ENCODE measurements around the gene COL11A1. TPM values are rescaled to one million over a fixed set of nuclear protein-coding genes. Genes with fewer than 3 reads are reported as not detected.

The COL11A1 gene
- total RNA-seq, 1 experiment from 2014 or later: not detected

DNA sequence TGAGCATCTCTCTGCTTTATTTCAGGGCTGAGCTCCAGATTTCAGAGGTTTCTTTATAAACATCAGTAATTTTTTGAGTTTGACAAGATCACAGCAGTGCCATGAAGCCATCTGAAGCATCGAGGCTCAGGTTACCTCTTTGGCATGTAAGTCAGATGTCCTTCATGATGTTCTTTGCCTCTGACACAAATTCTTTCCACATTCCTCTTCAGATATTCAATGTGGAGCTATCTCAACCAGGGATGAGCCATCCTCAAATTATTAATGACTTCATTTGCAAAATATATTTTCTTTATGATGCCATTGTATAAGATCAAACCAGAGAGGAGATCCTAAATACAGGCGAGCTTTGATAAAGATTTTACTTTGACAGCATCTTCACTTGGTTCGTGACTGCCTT lies 256.7 kb downstream of the COL11A1 start:
- no peak overlapping the region for H3K27ac Mint-ChIP-seq (ENCODE audit: low read depth, unreplicated experiment)
- DNase-seq (ENCODE audit: unreplicated experiment): no peak
- H3K27me3 Mint-ChIP-seq (ENCODE audit: insufficient read depth, unreplicated experiment): no peaks in the 10 kb centered on the region
- POLR2A ChIA-PET: no interaction called here
- H3K9me3 Mint-ChIP-seq (ENCODE audit: unreplicated experiment): peaks cover 8% of the 10 kb centered on the region
- TF ChIP-seq, protein P1, sequence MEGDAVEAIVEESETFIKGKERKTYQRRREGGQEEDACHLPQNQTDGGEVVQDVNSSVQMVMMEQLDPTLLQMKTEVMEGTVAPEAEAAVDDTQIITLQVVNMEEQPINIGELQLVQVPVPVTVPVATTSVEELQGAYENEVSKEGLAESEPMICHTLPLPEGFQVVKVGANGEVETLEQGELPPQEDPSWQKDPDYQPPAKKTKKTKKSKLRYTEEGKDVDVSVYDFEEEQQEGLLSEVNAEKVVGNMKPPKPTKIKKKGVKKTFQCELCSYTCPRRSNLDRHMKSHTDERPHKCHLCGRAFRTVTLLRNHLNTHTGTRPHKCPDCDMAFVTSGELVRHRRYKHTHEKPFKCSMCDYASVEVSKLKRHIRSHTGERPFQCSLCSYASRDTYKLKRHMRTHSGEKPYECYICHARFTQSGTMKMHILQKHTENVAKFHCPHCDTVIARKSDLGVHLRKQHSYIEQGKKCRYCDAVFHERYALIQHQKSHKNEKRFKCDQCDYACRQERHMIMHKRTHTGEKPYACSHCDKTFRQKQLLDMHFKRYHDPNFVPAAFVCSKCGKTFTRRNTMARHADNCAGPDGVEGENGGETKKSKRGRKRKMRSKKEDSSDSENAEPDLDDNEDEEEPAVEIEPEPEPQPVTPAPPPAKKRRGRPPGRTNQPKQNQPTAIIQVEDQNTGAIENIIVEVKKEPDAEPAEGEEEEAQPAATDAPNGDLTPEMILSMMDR (IDR thresholded peaks at IDR 0.05; ENCODE audit: unreplicated experiment): no peak
- BruUV-seq (replicated peaks): no TSS peak
- CTCF ChIA-PET: interaction anchor here (0.6 kb wide), 1 partner anchor 12 kb away, joined by 3 read pairs; no protein-coding TSS in a partner anchor
- H3K4me3 Mint-ChIP-seq (ENCODE audit: unreplicated experiment): no peak overlapping the region
- no peaks in the 10 kb centered on the region for H3K4me1 Mint-ChIP-seq (ENCODE audit: insufficient read depth, unreplicated experiment)
- intact Hi-C loops (cut with micrococcal nuclease): no loop called here
- no peaks in the 10 kb centered on the region for H3K36me3 Mint-ChIP-seq (ENCODE audit: insufficient read depth, unreplicated experiment)

DNA sequence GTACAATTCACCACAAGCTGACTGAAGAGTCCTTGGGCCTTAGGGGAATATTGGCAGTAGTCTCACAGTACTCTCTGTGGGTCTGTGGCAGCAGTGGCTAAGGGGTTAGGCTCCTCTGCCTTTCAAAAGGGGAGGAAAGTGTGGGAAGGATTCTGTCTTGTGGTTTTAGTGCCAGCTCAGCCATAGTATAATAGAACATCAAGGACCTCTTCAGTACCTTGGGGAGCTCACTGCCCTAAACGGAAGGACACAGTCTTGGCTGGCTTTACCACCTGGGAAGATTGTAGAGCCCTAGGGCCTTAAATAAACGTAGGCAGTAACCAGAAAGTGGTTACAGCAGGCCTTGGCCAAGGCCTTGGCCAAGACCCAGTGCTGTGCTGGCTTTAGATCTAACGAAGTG lies 265.7 kb downstream of the COL11A1 start:
- H3K27me3 Mint-ChIP-seq (ENCODE audit: insufficient read depth, unreplicated experiment): no peaks in the 10 kb centered on the region
- CTCF ChIA-PET: interaction anchor here (1.0 kb wide), 1 partner anchor 127 kb away, joined by 3 read pairs; no protein-coding TSS in a partner anchor
- DNase-seq (ENCODE audit: unreplicated experiment): no peak

DNA sequence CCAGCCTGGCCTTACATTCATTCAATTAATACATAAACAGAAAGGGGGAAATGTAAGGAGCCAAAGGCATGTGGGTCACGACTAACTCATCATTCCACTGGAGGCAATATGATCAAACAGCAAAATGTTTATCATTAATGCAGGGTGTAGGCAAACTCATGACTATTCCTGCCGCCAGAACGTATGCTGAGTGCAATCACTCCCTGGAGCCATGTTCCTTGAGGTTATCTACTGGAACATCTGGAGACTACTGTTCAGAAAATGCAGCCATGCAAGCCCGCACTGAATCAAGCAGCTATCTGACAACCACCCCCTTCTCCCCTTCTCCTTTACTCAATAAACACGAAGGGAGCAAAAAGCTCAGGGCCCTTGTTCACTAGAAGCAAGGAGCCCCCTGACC lies 267.6 kb downstream of the COL11A1 start:
- Mint-ChIP-seq H3K9me3 (ENCODE audit: unreplicated experiment) (no peaks in the 10 kb centered on the region), H3K36me3 (ENCODE audit: insufficient read depth, unreplicated experiment) (no peaks in the 10 kb centered on the region), H3K4me3 (ENCODE audit: unreplicated experiment) (no peak overlapping the region), H3K4me1 (ENCODE audit: insufficient read depth, unreplicated experiment) (no peaks in the 10 kb centered on the region), H3K27ac (ENCODE audit: low read depth, unreplicated experiment) (no peak overlapping the region), H3K27me3 (ENCODE audit: insufficient read depth, unreplicated experiment) (no peaks in the 10 kb centered on the region)
- BruUV-seq (replicated peaks): no TSS peak
- POLR2A ChIA-PET: no interaction called here
- TF ChIP-seq, protein P1 (IDR thresholded peaks at IDR 0.05; ENCODE audit: unreplicated experiment): no peak
- intact Hi-C loops (cut with micrococcal nuclease): no loop called here
- CTCF ChIA-PET: interaction anchor here (0.6 kb wide), 1 partner anchor 362 kb away, joined by 3 read pairs; no protein-coding TSS in a partner anchor
- DNase-seq (ENCODE audit: unreplicated experiment): no peak

More for the DNA sequence above, 265.7 kb downstream of the COL11A1 start:
- Mint-ChIP-seq H3K27ac (ENCODE audit: low read depth, unreplicated experiment) (no peak overlapping the region), H3K36me3 (ENCODE audit: insufficient read depth, unreplicated experiment) (no peaks in the 10 kb centered on the region), H3K4me3 (ENCODE audit: unreplicated experiment) (no peak overlapping the region), H3K9me3 (ENCODE audit: unreplicated experiment) (peaks cover 8% of the 10 kb centered on the region), H3K4me1 (ENCODE audit: insufficient read depth, unreplicated experiment) (no peaks in the 10 kb centered on the region)
- intact Hi-C loops (cut with micrococcal nuclease): no loop called here
- POLR2A ChIA-PET: no interaction called here
- no TSS peak for BruUV-seq (replicated peaks)
- TF ChIP-seq, protein P1 (IDR thresholded peaks at IDR 0.05; ENCODE audit: unreplicated experiment): no peak

DNA sequence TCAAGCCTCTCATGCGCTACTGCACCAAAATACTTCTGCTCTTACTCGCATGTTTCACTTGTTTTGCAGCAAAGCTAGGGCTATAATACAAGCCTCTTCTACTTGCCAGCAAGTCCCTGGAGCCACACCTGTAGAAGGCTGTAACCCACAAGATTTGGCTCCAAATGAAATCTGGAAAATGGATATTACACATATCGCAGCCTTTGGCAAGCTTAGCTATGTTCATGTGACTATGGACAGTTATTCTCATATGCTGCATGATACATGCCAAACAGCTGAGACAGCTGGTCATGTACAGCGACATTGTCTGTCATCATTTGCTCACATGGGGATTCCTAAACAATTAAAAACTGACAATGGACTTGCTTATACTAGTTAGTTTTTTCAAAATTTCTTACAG lies 270.3 kb downstream of the COL11A1 start:
- BruUV-seq (replicated peaks): no TSS peak
- DNase-seq (ENCODE audit: unreplicated experiment): no peak
- Mint-ChIP-seq H3K9me3 (ENCODE audit: unreplicated experiment) (no peaks in the 10 kb centered on the region), H3K27ac (ENCODE audit: low read depth, unreplicated experiment) (no peak overlapping the region), H3K36me3 (ENCODE audit: insufficient read depth, unreplicated experiment) (no peaks in the 10 kb centered on the region), H3K4me1 (ENCODE audit: insufficient read depth, unreplicated experiment) (no peaks in the 10 kb centered on the region), H3K27me3 (ENCODE audit: insufficient read depth, unreplicated experiment) (no peaks in the 10 kb centered on the region), H3K4me3 (ENCODE audit: unreplicated experiment) (no peak overlapping the region)
- TF ChIP-seq, protein P1 (IDR thresholded peaks at IDR 0.05; ENCODE audit: unreplicated experiment): no peak
- intact Hi-C loops (cut with micrococcal nuclease): no loop called here
- ChIA-PET POLR2A (no interaction called here), CTCF (no interaction called here)
